Measurements from ENCODE around the gene PTPRE.

GRCh38 chr10:127883516-127883915, 23.4 kb upstream of the PTPRE start:
- no peak for TF ChIP-seq REST (IDR thresholded peaks at IDR 0.05; ENCODE audit: insufficient replicate concordance, low read depth)
- TF ChIP-seq CTCF (IDR thresholded peaks at IDR 0.05; ENCODE audit: insufficient read depth, low read length), result no peak
- no peak for TF ChIP-seq POLR2AphosphoS5 (IDR thresholded peaks at IDR 0.05; ENCODE audit: low read depth)
- no peak for TF ChIP-seq GABPA (IDR thresholded peaks at IDR 0.05; ENCODE audit: low read depth)
- TF ChIP-seq SPI1 (IDR thresholded peaks at IDR 0.05; ENCODE audit: borderline replicate concordance, low read depth), result no peak

All from HL-60 (cell line).